GM18858 (cell line): Measurements from ENCODE around the gene MYOCD.
"Not testable (repeated sequence)": the region's sequence is repeated elsewhere in the genome, so short reads cannot be mapped to it uniquely, and the experiment has no call there.

ENCODE experiments used
- ATAC-seq: cut with Tn5 transposase; IDR thresholded peaks from one replicate; pipeline ENCODE4 v1.9.1; 2021; ENCODE audit not compliant: unreplicated experiment

MYOCD gene

GRCh38 chr17:12665263-12666210 lies at the start of gene MYOCD:
MYOCD (plus strand) TSS chr17:12665890; CDS start chr17:12666189, 299 bp downstream.
- ATAC-seq: no peak

- no peak for ATAC-seq
Measured at GRCh38 chr17:12616161-12616560, 49.5 kb upstream of the MYOCD start.

- no peak for ATAC-seq
Measured at GRCh38 chr17:12618557-12618956, 47.1 kb upstream of the MYOCD start.

- ATAC-seq: no peak
Measured at GRCh38 chr17:12619459-12620199, 46.1 kb upstream of the MYOCD start.

- ATAC-seq: no peak
Measured at GRCh38 chr17:12620200-12620720, 45.4 kb upstream of the MYOCD start.

- no peak for ATAC-seq
Measured at GRCh38 chr17:12622726-12623125, 43.0 kb upstream of the MYOCD start.

- ATAC-seq: no peak
Measured at GRCh38 chr17:12623220-12623848, 42.4 kb upstream of the MYOCD start.

GRCh38 chr17:12624211-12624610 lies 41.5 kb upstream of the MYOCD start:
- no peak for ATAC-seq

- no peak for ATAC-seq
Measured at GRCh38 chr17:12625092-12625491, 40.6 kb upstream of the MYOCD start.

GRCh38 chr17:12627177-12627629 lies 38.5 kb upstream of the MYOCD start:
- ATAC-seq: no peak

- ATAC-seq: no peak
Measured at GRCh38 chr17:12627781-12628451, 37.8 kb upstream of the MYOCD start.

- no peak for ATAC-seq
Measured at GRCh38 chr17:12631076-12631475, 34.6 kb upstream of the MYOCD start.

- ATAC-seq: no peak
Measured at GRCh38 chr17:12632785-12633184, 32.9 kb upstream of the MYOCD start.

GRCh38 chr17:12634789-12635414 lies 30.8 kb upstream of the MYOCD start:
- ATAC-seq: no peak

GRCh38 chr17:12635996-12636395 lies 29.7 kb upstream of the MYOCD start:
- ATAC-seq: not testable (repeated sequence)

- ATAC-seq: no peak
Measured at GRCh38 chr17:12637015-12637414, 28.7 kb upstream of the MYOCD start.

GRCh38 chr17:12637745-12638651 lies 27.7 kb upstream of the MYOCD start:
- ATAC-seq: no peak

GRCh38 chr17:12640364-12640763 lies 25.3 kb upstream of the MYOCD start:
- no peak for ATAC-seq

- no peak for ATAC-seq
Measured at GRCh38 chr17:12641084-12641483, 24.6 kb upstream of the MYOCD start.
